GM12872 (cell line): Measurements from ENCODE around the gene SOX3.

Experiments used
- CTCF ChIP-seq: IDR thresholded peaks from 3 replicates; pipeline ENCODE4 v1.5.1; 2011; ENCODE audit warnings: low read depth, mild to moderate bottlenecking, low read length, moderate library complexity; ENCODE audit not compliant: insufficient read depth

Gene SOX3

DNA sequence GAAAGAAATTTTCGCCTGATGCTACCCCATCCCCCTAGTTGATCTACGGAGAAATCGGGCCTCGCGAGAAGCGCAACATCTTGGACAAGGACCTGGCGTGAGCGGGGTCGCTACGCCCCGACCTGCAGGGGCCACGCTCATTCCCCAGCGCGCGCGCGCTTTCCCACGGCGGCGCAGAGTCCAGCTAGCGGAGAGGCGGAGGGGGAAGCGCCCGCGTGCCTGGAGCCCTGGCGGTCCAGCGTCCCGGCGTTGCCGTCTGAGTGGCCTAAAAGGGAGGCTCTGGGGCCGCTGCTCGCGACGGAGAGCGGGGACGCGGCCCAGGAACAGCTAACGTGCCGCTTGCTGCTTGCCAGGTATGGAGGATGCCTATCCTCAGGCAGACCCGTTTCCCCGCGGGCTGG is 6.0 kb upstream of the SOX3 start:
- TF ChIP-seq CTCF, result no peak

DNA sequence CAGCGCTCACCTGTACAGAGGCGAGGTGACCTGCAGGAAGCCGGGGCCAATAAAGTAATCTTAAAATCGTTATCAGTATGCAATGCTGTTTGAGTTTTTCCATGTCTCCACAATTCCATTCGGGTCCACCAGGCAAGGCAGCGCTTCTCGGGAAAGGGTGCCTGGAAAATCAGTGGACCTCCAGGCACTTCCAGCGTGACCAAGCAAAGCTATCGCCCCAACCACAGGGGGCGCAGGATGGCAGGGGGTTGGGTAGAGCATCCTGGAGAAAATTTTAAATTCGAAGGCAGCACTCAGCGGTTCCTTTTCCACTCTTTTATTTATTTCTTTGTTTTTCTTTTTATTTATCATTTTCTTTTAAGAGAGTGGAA is 5.4 kb upstream of the SOX3 start:
- no peak for TF ChIP-seq CTCF

DNA sequence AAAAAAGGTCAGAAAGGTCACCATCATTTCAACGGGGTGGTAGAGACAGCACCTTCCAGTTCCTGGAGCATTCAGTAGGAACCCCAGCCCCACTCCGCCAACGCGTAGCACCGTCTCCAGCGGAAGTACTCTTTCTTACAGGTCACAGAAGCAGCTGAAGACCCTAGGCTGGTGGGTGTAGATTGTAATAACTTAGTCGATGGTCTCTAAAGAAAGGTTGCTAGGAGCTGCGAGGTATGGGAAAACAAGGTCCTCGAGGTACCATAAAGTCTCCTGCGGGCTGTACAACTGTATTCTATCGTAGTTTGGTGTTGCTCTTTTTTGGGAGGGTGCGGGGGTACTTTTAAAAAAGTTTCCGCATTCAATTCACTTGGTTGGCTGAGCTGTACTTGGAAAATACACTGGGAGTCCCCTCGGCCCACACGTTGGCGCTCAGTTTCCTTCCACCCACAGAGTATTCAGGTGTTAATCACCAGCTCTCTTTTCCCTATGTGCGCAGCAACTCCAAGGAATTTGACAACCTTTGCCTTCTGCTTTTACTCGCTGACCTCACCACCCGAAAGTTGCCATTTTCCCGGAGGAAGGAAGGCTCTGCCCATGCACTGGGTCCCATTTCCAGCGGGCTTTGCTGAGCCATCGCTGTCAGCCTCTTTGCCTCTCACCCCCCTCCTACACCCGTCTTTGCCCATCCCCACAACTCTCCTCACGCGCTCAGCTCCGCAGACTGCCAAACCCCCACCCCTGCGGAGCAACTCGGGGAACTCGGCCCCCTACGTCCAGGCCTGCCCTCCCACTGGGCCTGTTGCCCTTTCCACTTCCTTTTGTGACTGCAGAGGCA is 4.8 kb upstream of the SOX3 start:
- no peak for TF ChIP-seq CTCF

DNA sequence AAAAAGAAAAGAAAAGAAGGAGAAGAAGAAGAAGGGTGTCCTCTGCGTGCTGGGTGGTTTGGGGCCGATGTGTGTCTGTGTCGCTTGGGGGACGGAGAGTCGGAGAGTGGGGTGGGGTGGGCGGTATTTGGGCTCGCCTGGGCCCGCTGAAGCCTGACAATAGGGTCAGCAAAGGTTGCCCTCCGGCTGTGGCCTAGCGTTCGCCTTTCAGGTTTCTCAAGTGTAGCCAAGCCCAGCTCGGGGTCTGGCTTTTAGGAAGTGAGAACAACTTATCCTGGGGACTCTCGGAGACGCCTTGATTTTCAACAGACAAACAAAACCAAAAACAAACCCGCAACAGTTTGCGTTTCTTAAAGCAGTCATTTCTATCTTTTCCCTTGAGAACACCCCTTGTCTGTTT is 4.1 kb upstream of the SOX3 start:
- TF ChIP-seq CTCF, result no peak

GRCh38 chrX:140507982-140508305 is 3.1 kb upstream of the SOX3 start:
- TF ChIP-seq CTCF, result no peak

GRCh38 chrX:140507223-140507981 is 2.5 kb upstream of the SOX3 start:
- TF ChIP-seq CTCF, result no peak

DNA sequence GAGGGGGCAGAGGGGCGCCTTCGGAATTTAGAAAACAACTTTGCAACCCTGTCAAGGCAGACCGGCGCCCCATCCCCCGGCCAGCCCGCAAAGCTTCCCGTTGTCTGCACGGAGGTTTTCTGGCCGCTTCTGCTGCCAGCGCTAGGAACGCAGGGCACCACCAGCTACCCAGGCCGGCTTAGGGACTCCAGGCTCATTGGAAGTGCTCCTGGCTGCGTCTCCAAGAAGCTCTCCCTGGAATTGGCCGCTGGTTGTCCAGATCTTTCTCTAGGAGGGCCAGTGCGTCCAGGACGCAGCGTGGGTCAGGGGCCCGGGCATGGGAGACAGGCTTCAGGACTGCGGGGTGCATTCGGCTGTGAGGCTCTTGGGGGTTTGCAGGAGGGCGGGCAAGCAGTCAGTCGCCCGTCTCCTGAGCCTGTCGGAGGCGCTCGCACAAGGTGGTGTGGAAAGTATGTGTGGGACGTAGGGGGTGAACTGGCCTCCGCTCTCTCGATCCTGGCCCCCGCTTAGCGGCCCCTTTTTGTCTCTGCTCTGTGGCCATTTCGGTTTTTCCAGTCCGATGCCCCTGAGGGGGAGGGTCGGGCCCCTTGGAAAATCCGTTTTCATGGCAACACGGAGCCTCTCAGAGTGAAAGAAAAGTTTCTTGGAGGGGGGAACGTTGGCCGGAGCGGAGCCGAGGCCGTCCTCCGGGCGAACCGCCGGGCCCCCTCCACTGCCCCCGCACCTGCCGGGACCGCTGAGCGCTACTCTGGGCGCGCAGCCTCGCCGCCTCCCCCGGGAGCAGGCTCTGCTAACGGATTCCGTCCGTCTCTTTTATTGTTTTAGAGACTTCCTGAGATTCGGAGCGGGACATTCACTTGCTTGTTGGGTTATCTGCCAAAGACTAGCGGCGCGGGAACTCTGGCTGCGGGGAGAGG is 810 bp upstream of the SOX3 start:
- no peak for TF ChIP-seq CTCF
